Neural cell (in vitro differentiated cells): ENCODE measurements around the gene DUOXA1. TPM values are rescaled to one million over a fixed set of nuclear protein-coding genes. Genes with fewer than 3 reads are reported as not detected.

Source experiments
- H2AFZ ChIP-seq: fragments of 200-600, 300-800 bp; sonication (generic), shearing (Covaris generic); 2 replicates; pipeline ENCODE4 v1.6.0; 2014; ENCODE audit warnings: low read depth, mild to moderate bottlenecking, antibody characterized with exemption, low read length, moderate library complexity
- H3F3A ChIP-seq: fragments of 200-600 bp; shearing (Covaris generic); 2 replicates; pipeline ENCODE4 v1.6.1; 2016; ENCODE audit warnings: mild to moderate bottlenecking, moderate library complexity, mixed read lengths, antibody characterized with exemption, low read length; ENCODE audit not compliant: insufficient read depth, poor library complexity, severe bottlenecking
- H3K27ac ChIP-seq: fragments of 200-600, 300-800 bp; sonication (generic), shearing (Covaris generic); 2 replicates; pipeline ENCODE4 v1.5.1; 2014; ENCODE audit warnings: mild to moderate bottlenecking, low read length, moderate library complexity
- H3K27me3 ChIP-seq: fragments of 300-800, 200-600 bp; sonication (generic), shearing (Covaris generic); 2 replicates; pipeline ENCODE4 v1.6.0; 2014; ENCODE audit warnings: mild to moderate bottlenecking, low read depth, low read length, moderate library complexity; ENCODE audit not compliant: insufficient read depth
- H3K36me3 ChIP-seq: fragments of 300-800, 200-600 bp; sonication (generic), shearing (Covaris generic); 2 replicates; pipeline ENCODE4 v1.5.1; 2014; ENCODE audit warnings: mild to moderate bottlenecking, antibody characterized with exemption, low read length, moderate library complexity; ENCODE audit not compliant: insufficient read depth
- H3K4me2 ChIP-seq: fragments of 300-800, 200-600 bp; sonication (generic), shearing (Covaris generic); 2 replicates; pipeline ENCODE4 v1.6.0; 2014; ENCODE audit warnings: mild to moderate bottlenecking, low read length
- H3K4me3 ChIP-seq: fragments of 300-800, 200-600 bp; sonication (generic), shearing (Covaris generic); 2 replicates; pipeline ENCODE4 v1.5.1; 2014; ENCODE audit warnings: mild to moderate bottlenecking, low read length, moderate library complexity
- H3K79me2 ChIP-seq: fragments of 200-600 bp; shearing (Covaris generic); replicated peaks from 2 replicates; pipeline ENCODE4 v1.6.0; 2014; ENCODE audit warnings: mild to moderate bottlenecking, low read length, moderate library complexity; ENCODE audit not compliant: insufficient read depth
- H3K9ac ChIP-seq: fragments of 300-800, 200-600 bp; sonication (generic), shearing (Covaris generic); 2 replicates; pipeline ENCODE4 v1.6.1; 2016; ENCODE audit warnings: mild to moderate bottlenecking, low read length, mixed read lengths
- H3K9me2 ChIP-seq: fragments of 200-600 bp; shearing (Covaris generic); 2 replicates; pipeline ENCODE4 v1.6.1; 2016; ENCODE audit warnings: mild to moderate bottlenecking, low read length, mixed read lengths; ENCODE audit not compliant: insufficient read depth
- H3K9me3 ChIP-seq: fragments of 200-600, 300-800 bp; sonication (generic), shearing (Covaris generic); 2 replicates; pipeline ENCODE4 v1.6.1; 2016; ENCODE audit warnings: mild to moderate bottlenecking, mixed run types, low read length, moderate library complexity, mixed read lengths
- H4K20me1 ChIP-seq: fragments of 200-600 bp; shearing (Covaris generic); 2 replicates; pipeline ENCODE4 v1.6.1; 2016; ENCODE audit warnings: mild to moderate bottlenecking, mixed run types; ENCODE audit not compliant: insufficient read depth
- EP300 ChIP-seq: fragments of 450-650 bp; conservative IDR thresholded peaks from 2 replicates; pipeline ENCODE4 v1.6.1; 2014; ENCODE audit warnings: antibody characterized with exemption, mild to moderate bottlenecking, moderate library complexity; ENCODE audit not compliant: poor library complexity, severe bottlenecking
- EZH2 ChIP-seq: fragments of 200-600, 300-800 bp; shearing (Covaris generic), sonication (generic); IDR thresholded peaks from 2 replicates; pipeline ENCODE4 v1.6.1; 2014; ENCODE audit warnings: antibody characterized with exemption, low read length, borderline replicate concordance, mild to moderate bottlenecking; ENCODE audit not compliant: insufficient read depth, poor library complexity, severe bottlenecking
- MXI1 ChIP-seq: fragments of 450-650 bp; conservative IDR thresholded peaks from 2 replicates; pipeline ENCODE4 v1.6.1; 2014; ENCODE audit warnings: antibody characterized with exemption, mild to moderate bottlenecking; ENCODE audit not compliant: poor library complexity, severe bottlenecking
- POLR2AphosphoS5 ChIP-seq: IDR thresholded peaks from 2 replicates; pipeline ENCODE4 v1.6.1; 2012
- RAD21 ChIP-seq: fragments of 450-650 bp; conservative IDR thresholded peaks from 2 replicates; pipeline ENCODE4 v1.6.1; 2014; ENCODE audit warnings: antibody characterized with exemption, mild to moderate bottlenecking, moderate library complexity
- REST ChIP-seq: IDR thresholded peaks from 2 replicates; pipeline ENCODE4 v1.6.1; 2012; ENCODE audit warnings: borderline replicate concordance
- SMC3 ChIP-seq: fragments of 450-650 bp; conservative IDR thresholded peaks from 2 replicates; pipeline ENCODE4 v1.6.1; 2014; ENCODE audit warnings: antibody characterized with exemption, mild to moderate bottlenecking, moderate library complexity; ENCODE audit not compliant: poor library complexity
- TAF1 ChIP-seq: IDR thresholded peaks from 2 replicates; pipeline ENCODE4 v1.6.1; 2012; ENCODE audit warnings: low read depth
- polyA plus RNA-seq: library from polyadenylated mRNA; depleted of rRNA; stranded (reverse); fragments of >200 nt; gene quantifications from 2 replicates; pipeline ENCODE4 v1.2.3, GENCODE V29; 2014
- TF ChIP-seq, protein P1 (sequence below): fragments of 450-650 bp; IDR thresholded peaks from 2 replicates; pipeline ENCODE4 v1.5.1; 2014; ENCODE audit warnings: antibody characterized with exemption, mild to moderate bottlenecking, moderate library complexity; ENCODE audit not compliant: poor library complexity, severe bottlenecking

DUOXA1 gene
- polyA plus RNA-seq, 1 donor from 2014 or later: not detected

DNA sequence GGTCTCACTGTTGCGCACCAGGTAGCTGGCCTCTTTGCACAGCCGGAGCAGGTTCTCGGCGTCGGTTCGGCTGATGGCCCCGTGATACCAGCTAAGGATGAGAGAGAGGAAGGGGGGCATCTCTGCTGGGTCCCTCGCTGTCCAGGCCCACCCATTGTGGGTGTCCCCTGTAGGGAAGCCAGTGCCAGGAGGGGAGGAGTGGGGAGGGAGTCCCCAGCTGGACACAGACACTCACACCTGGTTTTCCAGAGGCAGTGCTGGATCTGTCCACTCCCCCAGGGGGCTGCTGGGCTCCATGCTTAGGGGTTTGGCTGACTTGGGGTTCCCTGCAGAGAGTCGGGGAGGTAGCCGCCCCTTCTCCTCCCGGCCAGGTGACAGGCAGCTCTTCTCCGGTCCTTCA, 42.2 kb upstream of the DUOXA1 start:
- H3K9ac ChIP-seq: no peak overlapping the region
- no peak overlapping the region for H3K4me3 ChIP-seq
- H3F3A ChIP-seq: no peaks in the 10 kb centered on the region
- TF ChIP-seq, protein P1, sequence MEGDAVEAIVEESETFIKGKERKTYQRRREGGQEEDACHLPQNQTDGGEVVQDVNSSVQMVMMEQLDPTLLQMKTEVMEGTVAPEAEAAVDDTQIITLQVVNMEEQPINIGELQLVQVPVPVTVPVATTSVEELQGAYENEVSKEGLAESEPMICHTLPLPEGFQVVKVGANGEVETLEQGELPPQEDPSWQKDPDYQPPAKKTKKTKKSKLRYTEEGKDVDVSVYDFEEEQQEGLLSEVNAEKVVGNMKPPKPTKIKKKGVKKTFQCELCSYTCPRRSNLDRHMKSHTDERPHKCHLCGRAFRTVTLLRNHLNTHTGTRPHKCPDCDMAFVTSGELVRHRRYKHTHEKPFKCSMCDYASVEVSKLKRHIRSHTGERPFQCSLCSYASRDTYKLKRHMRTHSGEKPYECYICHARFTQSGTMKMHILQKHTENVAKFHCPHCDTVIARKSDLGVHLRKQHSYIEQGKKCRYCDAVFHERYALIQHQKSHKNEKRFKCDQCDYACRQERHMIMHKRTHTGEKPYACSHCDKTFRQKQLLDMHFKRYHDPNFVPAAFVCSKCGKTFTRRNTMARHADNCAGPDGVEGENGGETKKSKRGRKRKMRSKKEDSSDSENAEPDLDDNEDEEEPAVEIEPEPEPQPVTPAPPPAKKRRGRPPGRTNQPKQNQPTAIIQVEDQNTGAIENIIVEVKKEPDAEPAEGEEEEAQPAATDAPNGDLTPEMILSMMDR: no peak
- no peak for TF ChIP-seq SMC3
- no peak for TF ChIP-seq EZH2
- no peak for TF ChIP-seq EP300
- TF ChIP-seq MXI1: no peak
- TF ChIP-seq REST: no peak
- no peak for TF ChIP-seq TAF1
- TF ChIP-seq RAD21: no peak
- TF ChIP-seq POLR2AphosphoS5: no peak
- H4K20me1 ChIP-seq: no peaks in the 10 kb centered on the region
- no peaks in the 10 kb centered on the region for H3K36me3 ChIP-seq
- no peaks in the 10 kb centered on the region for H3K9me3 ChIP-seq
- no peaks in the 10 kb centered on the region for H3K9me2 ChIP-seq
- peaks cover 5% of the 10 kb centered on the region for H3K79me2 ChIP-seq
- no peak overlapping the region for H3K27ac ChIP-seq
- no peak overlapping the region for H2AFZ ChIP-seq
- H3K27me3 ChIP-seq: no peaks in the 10 kb centered on the region
- H3K4me2 ChIP-seq: no peak overlapping the region

DNA sequence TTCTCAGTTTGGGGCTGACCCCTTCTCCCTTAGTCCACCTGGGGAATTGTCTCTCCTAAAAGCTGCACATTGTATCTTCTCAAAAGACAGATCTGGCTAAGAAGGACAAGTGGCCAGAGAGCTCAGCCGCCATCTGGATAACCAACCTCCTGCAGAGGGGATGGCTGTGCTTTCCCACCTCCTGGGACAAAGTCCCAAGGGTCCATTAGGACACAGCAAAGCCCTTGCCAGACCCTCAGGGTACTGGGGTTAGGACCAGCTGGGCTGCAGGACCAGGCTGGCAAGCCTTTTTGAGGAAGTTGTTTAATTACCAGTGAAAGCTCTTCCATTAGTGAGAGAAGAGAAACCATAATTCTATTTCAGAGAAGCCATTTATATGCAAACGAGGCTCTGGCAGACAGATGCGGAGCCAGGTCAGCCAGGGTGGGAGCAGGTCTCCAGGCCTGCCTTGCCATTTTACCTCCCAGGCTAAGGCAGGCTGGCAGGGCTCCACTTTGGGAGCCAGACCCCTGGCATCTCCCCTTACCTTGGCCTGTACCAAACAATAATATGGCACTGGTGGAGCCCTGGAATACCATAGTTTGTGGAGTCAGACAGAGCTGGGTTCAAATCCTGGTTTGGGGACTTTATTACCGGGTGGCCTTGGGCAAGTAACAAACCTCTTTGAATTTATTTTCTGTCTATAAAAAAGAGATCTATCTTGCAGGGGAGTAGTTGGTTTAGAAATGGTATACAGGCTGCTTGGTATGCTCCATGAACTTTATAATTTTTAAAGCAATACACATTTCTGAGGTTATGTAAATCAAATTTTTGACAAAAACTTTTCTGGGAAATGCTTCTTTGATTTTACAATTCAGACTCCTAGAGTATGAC, 40.2 kb upstream of the DUOXA1 start:
- H3K9me2 ChIP-seq: no peaks in the 10 kb centered on the region
- H3K27ac ChIP-seq: no peak overlapping the region
- H3K9me3 ChIP-seq: no peaks in the 10 kb centered on the region
- H4K20me1 ChIP-seq: no peaks in the 10 kb centered on the region
- TF ChIP-seq EZH2: no peak
- no peak for TF ChIP-seq EP300
- TF ChIP-seq POLR2AphosphoS5: no peak
- TF ChIP-seq TAF1: no peak
- TF ChIP-seq, protein P1: no peak
- no peak for TF ChIP-seq SMC3
- TF ChIP-seq RAD21: no peak
- TF ChIP-seq REST: no peak
- no peak for TF ChIP-seq MXI1
- H3K4me3 ChIP-seq: no peak overlapping the region
- H2AFZ ChIP-seq: no peak overlapping the region
- H3F3A ChIP-seq: no peaks in the 10 kb centered on the region
- no peak overlapping the region for H3K4me2 ChIP-seq
- no peaks in the 10 kb centered on the region for H3K27me3 ChIP-seq
- H3K9ac ChIP-seq: no peak overlapping the region
- no peaks in the 10 kb centered on the region for H3K79me2 ChIP-seq
- no peaks in the 10 kb centered on the region for H3K36me3 ChIP-seq
